H1 (cell line): Measurements from ENCODE around the gene SPSB1. TPM values are rescaled to one million over a fixed set of nuclear protein-coding genes. Genes with fewer than 3 reads are reported as not detected.

ENCODE experiments used
- CTCF ChIA-PET: fragments of 300-600 bp; sonication (Branson Sonifier 250); formaldehyde crosslinking; loops from one replicate; lab custom pipeline; 2021; ENCODE audit not compliant: partially characterized antibody; lab: Charles Lee
- POLR2A ChIA-PET: fragments of 300-600 bp; sonication (Branson Sonifier 250); formaldehyde crosslinking; loops from one replicate; lab custom pipeline; 2021; ENCODE audit warnings: inconsistent platforms; ENCODE audit not compliant: partially characterized antibody; lab: Charles Lee
- DNase-seq, 2 experiments: peaks; one replicate each; pipeline versions ENCODE4 v3.0.0 to v3.0.0-alpha.2; 2010 to 2022; ENCODE audit warnings: low spot score in 2 of 2, low read depth in 1 of 2, mixed read lengths in 1 of 2
- FAIRE-seq: peaks from 2 replicates; lab custom pipeline; 2011; peaks lifted over from hg19 to GRCh38; lab: Jason Lieb, UNC
- H2AFZ ChIP-seq: 2 replicates; pipeline ENCODE4 v1.8.1; 2012; ENCODE audit warnings: low read length, inconsistent platforms
- H2AK5ac ChIP-seq: 2 replicates; pipeline ENCODE4 v1.6.1; 2013; ENCODE audit warnings: low read depth, low read length
- H2BK120ac ChIP-seq: replicated peaks from 2 replicates; pipeline ENCODE3; 2013; ENCODE audit warnings: low read depth, low read length, inconsistent platforms
- H2BK12ac ChIP-seq: 2 replicates; pipeline ENCODE4 v1.6.1; 2013; ENCODE audit warnings: low read depth, low read length
- H2BK15ac ChIP-seq: 2 replicates; pipeline ENCODE4 v1.6.1; 2013; ENCODE audit warnings: low read length
- H2BK20ac ChIP-seq: 2 replicates; pipeline ENCODE4 v1.6.1; 2013; ENCODE audit warnings: low read length
- H2BK5ac ChIP-seq: 2 replicates; pipeline ENCODE4 v1.6.1; 2013; ENCODE audit warnings: low read depth, low read length
- H3K14ac ChIP-seq: 2 replicates; pipeline ENCODE4 v1.6.1; 2013; ENCODE audit warnings: inconsistent platforms; ENCODE audit not compliant: insufficient read length
- H3K18ac ChIP-seq: 2 replicates; pipeline ENCODE4 v1.6.1; 2013; ENCODE audit warnings: low read length; ENCODE audit errors: extremely low read depth
- H3K23ac ChIP-seq: 2 replicates; pipeline ENCODE4 v1.6.1; 2013; ENCODE audit warnings: inconsistent platforms; ENCODE audit not compliant: insufficient read length
- H3K23me2 ChIP-seq: 2 replicates; pipeline ENCODE4 v1.6.1; 2013; ENCODE audit warnings: low read depth, low read length
- H3K27ac ChIP-seq: 2 replicates; pipeline ENCODE4 v1.6.1; 2011; ENCODE audit warnings: low read depth, low read length, inconsistent platforms
- H3K27me3 ChIP-seq, 4 experiments: replicated peaks in 1 of 4; 1 replicate in 1 of 4; 2 replicates in 3 of 4; pipeline versions ENCODE4 v1.6.1 to v1.8.1; 2011 to 2013; ENCODE audit warnings: low read length in 3 of 4, mild to moderate bottlenecking in 3 of 4, inconsistent platforms in 2 of 4, mixed read lengths in 2 of 4, moderate library complexity in 1 of 4; ENCODE audit not compliant: control insufficient read depth in 3 of 4, insufficient read depth in 3 of 4; ENCODE audit errors: extremely low read depth in 1 of 4
- H3K36me3 ChIP-seq, 4 experiments: 2 replicates each; pipeline versions ENCODE4 v1.6.1 to v1.8.1; 2011 to 2013; ENCODE audit warnings: mild to moderate bottlenecking in 4 of 4, low read length in 3 of 4, moderate library complexity in 2 of 4, control low read depth in 1 of 4, inconsistent platforms in 1 of 4; ENCODE audit not compliant: insufficient read depth in 4 of 4, control insufficient read depth in 2 of 4
- H3K4ac ChIP-seq: replicated peaks from 2 replicates; pipeline ENCODE3; 2013; ENCODE audit warnings: low read length, low read depth, mixed read lengths, inconsistent platforms; ENCODE audit not compliant: insufficient read length
- H3K4me1 ChIP-seq, 4 experiments: replicated peaks in 1 of 4; 1 replicate in 1 of 4; 2 replicates in 3 of 4; pipeline versions ENCODE4 v1.6.1 to v1.8.1; 2011 to 2013; ENCODE audit warnings: low read length in 3 of 4, inconsistent platforms in 2 of 4, mixed read lengths in 1 of 4; ENCODE audit not compliant: insufficient read depth in 4 of 4, control insufficient read depth in 3 of 4
- H3K4me2 ChIP-seq, 2 experiments: 2 replicates each; pipeline versions ENCODE4 v1.6.1 to v1.8.1; 2011 to 2013; ENCODE audit warnings: low read depth in 2 of 2, low read length in 2 of 2, control low read depth in 1 of 2, inconsistent platforms in 1 of 2, mild to moderate bottlenecking in 1 of 2; ENCODE audit not compliant: insufficient read depth in 1 of 2
- H3K4me3 ChIP-seq, 4 experiments: fragments of 200-600, 300-600 bp in 1 of 4; sonication (generic), shearing (Covaris generic), sonication (Bioruptor Twin) in 1 of 4; 2 replicates each; pipeline versions ENCODE4 v1.5.1 to v1.8.1; 2011 to 2016; ENCODE audit warnings: low read length in 4 of 4, low read depth in 3 of 4, control low read depth in 2 of 4, inconsistent platforms in 2 of 4, mild to moderate bottlenecking in 2 of 4, mixed read lengths in 1 of 4, moderate library complexity in 1 of 4; ENCODE audit not compliant: insufficient read depth in 2 of 4; ENCODE audit errors: extremely low read depth in 1 of 4
- H3K56ac ChIP-seq: replicated peaks from 2 replicates; pipeline ENCODE3; 2013; ENCODE audit warnings: low read depth, mild to moderate bottlenecking, mixed read lengths, low read length, inconsistent platforms; ENCODE audit not compliant: insufficient read length
- H3K79me1 ChIP-seq: 2 replicates; pipeline ENCODE4 v1.6.1; 2013; ENCODE audit warnings: low read depth, low read length, control low read depth
- H3K79me2 ChIP-seq, 2 experiments: 2 replicates each; pipeline versions ENCODE4 v1.6.1 to v1.8.1; 2012 to 2013; ENCODE audit warnings: low read length in 2 of 2, mild to moderate bottlenecking in 2 of 2, inconsistent platforms in 1 of 2; ENCODE audit not compliant: insufficient read depth in 2 of 2, control insufficient read depth in 1 of 2
- H3K9ac ChIP-seq, 4 experiments: replicated peaks in 1 of 4; 1 replicate in 1 of 4; 2 replicates in 3 of 4; pipeline versions ENCODE4 v1.6.1 to v1.8.1; 2011 to 2013; ENCODE audit warnings: low read depth in 3 of 4, low read length in 3 of 4, control low read depth in 2 of 4, mild to moderate bottlenecking in 2 of 4, moderate library complexity in 2 of 4, inconsistent platforms in 1 of 4; ENCODE audit errors: extremely low read depth in 1 of 4
- H3K9me3 ChIP-seq, 2 experiments: 2 replicates each; pipeline versions ENCODE4 v1.6.1 to v1.8.1; 2012 to 2013; ENCODE audit warnings: mild to moderate bottlenecking in 2 of 2, moderate library complexity in 2 of 2, control low read depth in 1 of 2, inconsistent platforms in 1 of 2, low read depth in 1 of 2, low read length in 1 of 2, mixed read lengths in 1 of 2; ENCODE audit not compliant: insufficient read depth in 2 of 2
- H4K20me1 ChIP-seq, 2 experiments: replicated peaks in 1 of 2; 2 replicates each; pipeline versions ENCODE3 to v1.8.1; 2011 to 2013; ENCODE audit warnings: inconsistent platforms in 2 of 2, low read length in 2 of 2, mild to moderate bottlenecking in 1 of 2; ENCODE audit not compliant: insufficient read depth in 2 of 2, control insufficient read depth in 1 of 2
- H4K5ac ChIP-seq: 2 replicates; pipeline ENCODE4 v1.6.1; 2013; ENCODE audit warnings: low read length, low read depth, mixed read lengths, inconsistent platforms; ENCODE audit not compliant: insufficient read length
- H4K8ac ChIP-seq: 2 replicates; pipeline ENCODE4 v1.8.0; 2013; ENCODE audit warnings: mild to moderate bottlenecking, moderate library complexity, low read length, inconsistent platforms; ENCODE audit not compliant: insufficient read depth; ENCODE audit errors: extremely low read depth
- H4K91ac ChIP-seq: replicated peaks from 2 replicates; pipeline ENCODE3; 2013; ENCODE audit warnings: low read length, mixed read lengths, inconsistent platforms; ENCODE audit not compliant: insufficient read length
- BACH1 ChIP-seq: IDR thresholded peaks from 2 replicates; pipeline ENCODE4 v1.6.1; 2012; ENCODE audit warnings: low read length, improper control_type of control experiment
- EZH2 ChIP-seq: fragments of 200-600 bp; sonication (generic); IDR thresholded peaks from 2 replicates; pipeline ENCODE4 v1.7.1; 2012; ENCODE audit warnings: low read depth, mild to moderate bottlenecking, moderate library complexity, low read length, inconsistent platforms; ENCODE audit not compliant: severe bottlenecking
- FOSL1 ChIP-seq: IDR thresholded peaks from 2 replicates; pipeline ENCODE4 v1.6.1; 2011; ENCODE audit warnings: mild to moderate bottlenecking, low read depth, low read length, moderate library complexity; ENCODE audit not compliant: insufficient read depth
- JUN ChIP-seq: IDR thresholded peaks from 2 replicates; pipeline ENCODE4 v1.6.1; 2011; ENCODE audit warnings: low read depth, mild to moderate bottlenecking, improper control_type of control experiment, low read length
- KDM4A ChIP-seq: IDR thresholded peaks from one replicate; pipeline ENCODE4 v1.7.1; 2012; ENCODE audit warnings: low read depth, mild to moderate bottlenecking, moderate library complexity, low read length, inconsistent platforms; ENCODE audit not compliant: severe bottlenecking
- PHF8 ChIP-seq: fragments of 200-600 bp; sonication (generic); conservative IDR thresholded peaks from 2 replicates; pipeline ENCODE4 v1.7.1; 2012; ENCODE audit warnings: low read depth, mild to moderate bottlenecking, inconsistent platforms, low read length, moderate library complexity
- RNF2 ChIP-seq: fragments of 200-900, 300-1000 bp; sonication (generic); IDR thresholded peaks from 2 replicates; pipeline ENCODE4 v1.7.1; 2016; ENCODE audit warnings: borderline replicate concordance, low read depth, mild to moderate bottlenecking, antibody characterized with exemption, low read length; ENCODE audit not compliant: poor library complexity, severe bottlenecking; ENCODE audit errors: missing control alignments
- SUZ12 ChIP-seq: fragments of 200-600 bp; sonication (generic); IDR thresholded peaks from 2 replicates; pipeline ENCODE4 v1.6.1; 2012; ENCODE audit warnings: mild to moderate bottlenecking, inconsistent platforms, low read length, moderate library complexity, mixed read lengths
- TEAD4 ChIP-seq: IDR thresholded peaks from 2 replicates; pipeline ENCODE4 v1.6.1; 2012; ENCODE audit warnings: low read depth, low read length, inconsistent platforms, mixed read lengths
- WGBS, 2 experiments: shearing (Covaris generic) in 1 of 2; methylation state at CpG; one replicate each; pipeline versions ENCODE4 v1.1.6 to v1.1.7; 2013 to 2015; ENCODE audit warnings: low lambda C conversion rate in 2 of 2, mixed read lengths in 2 of 2, inconsistent platforms in 1 of 2, low coverage in 1 of 2, missing lambda C conversion rate in 1 of 2; ENCODE audit not compliant: insufficient replicate concordance in 2 of 2, insufficient coverage in 1 of 2, insufficient read length in 1 of 2; ENCODE audit errors: extremely low coverage in 1 of 2, missing lambda C conversion rate in 1 of 2; 5-methylcytosine and 5-hydroxymethylcytosine counted together
- polyA plus RNA-seq, 7 experiments: library from polyadenylated mRNA; depleted of rRNA in 3 of 7; stranded (reverse) in 5 of 7; unstranded in 2 of 7; fragments of >200 nt in 5 of 7; fragments of 200-250 nt in 2 of 7; gene quantifications; 1 replicate in 5 of 7; 2 replicates in 1 of 7; 4 replicates in 1 of 7; pipeline versions ENCODE4 v1.2.1 to v1.2.3, GENCODE V29; 2011 to 2013; ENCODE audit warnings: missing spikeins in 2 of 7, mixed read lengths in 2 of 7
- total RNA-seq: library from RNA; stranded (reverse); fragmentation: NEBNext Ultra II Directional; extraction: Animal tissue kit (Norgen Biotek cat#: 25700); gene quantifications from 2 replicates; pipeline ENCODE4 v1.2.1, GENCODE V29; 2021
- TF ChIP-seq, protein P1 (sequence below): IDR thresholded peaks from 2 replicates; pipeline ENCODE4 v1.6.1; 2012; ENCODE audit warnings: low read length, inconsistent platforms
- TF ChIP-seq, protein P2 (sequence below): IDR thresholded peaks from 2 replicates; pipeline ENCODE4 v1.6.1; 2012; ENCODE audit warnings: inconsistent platforms

Gene SPSB1
- total and polyA plus RNA-seq, 2 of the 8 experiments (the other 6 are each of a cell fraction or from before 2014, with no cell fraction given) = 5.3 to 6.4 TPM

DNA sequence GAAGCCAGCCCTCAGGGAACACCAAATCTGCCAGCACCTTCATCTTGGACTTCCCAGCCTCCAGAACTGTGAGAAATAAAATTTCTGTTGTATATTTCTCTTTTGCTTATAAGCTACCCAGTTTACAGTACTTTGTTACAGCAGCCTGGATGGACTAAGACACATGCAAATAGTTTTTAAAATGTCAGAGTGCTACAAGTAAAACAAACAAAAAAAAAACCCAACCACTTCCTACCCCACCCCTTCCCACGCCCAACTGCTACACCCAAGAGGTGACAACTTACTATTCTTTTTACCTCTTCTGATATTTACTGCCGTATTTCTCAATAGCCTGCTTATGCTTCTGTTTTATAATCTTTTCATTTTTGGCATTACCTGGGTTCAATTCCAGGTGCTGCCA lies 8.6 kb upstream of the SPSB1 start:
- no peaks in the 10 kb centered on the region for H3K79me2 ChIP-seq
- no peak overlapping the region for H3K4me2 ChIP-seq
- H3K9me3 ChIP-seq = peaks cover 6 to 7% of the 10 kb centered on the region in 2 experiments
- no peak overlapping the region for H2AFZ ChIP-seq
- H3K23ac ChIP-seq = no peak overlapping the region
- H3K79me1 ChIP-seq = no peaks in the 10 kb centered on the region
- no peak overlapping the region for H2BK5ac ChIP-seq
- no peaks in the 10 kb centered on the region for H3K36me3 ChIP-seq
- no peak for FAIRE-seq
- H3K14ac ChIP-seq = no peak overlapping the region
- no peaks in the 10 kb centered on the region for H3K27me3 ChIP-seq
- no peak overlapping the region for H4K91ac ChIP-seq
- DNase-seq = no peak
- no peak overlapping the region for H2BK12ac ChIP-seq
- no peaks in the 10 kb centered on the region for H4K20me1 ChIP-seq
- H4K8ac ChIP-seq = no peak overlapping the region
- H3K27ac ChIP-seq = no peak overlapping the region
- no peak overlapping the region for H3K4me3 ChIP-seq
- H3K18ac ChIP-seq = no peak overlapping the region
- no peak overlapping the region for H4K5ac ChIP-seq
- H3K4ac ChIP-seq = no peak overlapping the region
- H3K23me2 ChIP-seq = no peaks in the 10 kb centered on the region; the same call in 1 of the 2 replicates
- no peak overlapping the region for H2BK120ac ChIP-seq
- CTCF ChIA-PET = interaction anchor here (0.6 to 6.6 kb wide), 11 partner anchors 8 to 211 kb away, joined by 3 to 61 read pairs (median 3); no protein-coding TSS in a partner anchor
- H3K9ac ChIP-seq = no peak overlapping the region
- H2BK15ac ChIP-seq = no peak overlapping the region
- TF ChIP-seq TEAD4 = no peak
- no peak for TF ChIP-seq PHF8
- TF ChIP-seq RNF2 = no peak
- no peak for TF ChIP-seq JUN
- TF ChIP-seq, protein P1, sequence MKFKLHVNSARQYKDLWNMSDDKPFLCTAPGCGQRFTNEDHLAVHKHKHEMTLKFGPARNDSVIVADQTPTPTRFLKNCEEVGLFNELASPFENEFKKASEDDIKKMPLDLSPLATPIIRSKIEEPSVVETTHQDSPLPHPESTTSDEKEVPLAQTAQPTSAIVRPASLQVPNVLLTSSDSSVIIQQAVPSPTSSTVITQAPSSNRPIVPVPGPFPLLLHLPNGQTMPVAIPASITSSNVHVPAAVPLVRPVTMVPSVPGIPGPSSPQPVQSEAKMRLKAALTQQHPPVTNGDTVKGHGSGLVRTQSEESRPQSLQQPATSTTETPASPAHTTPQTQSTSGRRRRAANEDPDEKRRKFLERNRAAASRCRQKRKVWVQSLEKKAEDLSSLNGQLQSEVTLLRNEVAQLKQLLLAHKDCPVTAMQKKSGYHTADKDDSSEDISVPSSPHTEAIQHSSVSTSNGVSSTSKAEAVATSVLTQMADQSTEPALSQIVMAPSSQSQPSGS = no peak
- no peak for TF ChIP-seq FOSL1
- TF ChIP-seq KDM4A = no peak
- TF ChIP-seq BACH1 = no peak
- TF ChIP-seq, protein P2, sequence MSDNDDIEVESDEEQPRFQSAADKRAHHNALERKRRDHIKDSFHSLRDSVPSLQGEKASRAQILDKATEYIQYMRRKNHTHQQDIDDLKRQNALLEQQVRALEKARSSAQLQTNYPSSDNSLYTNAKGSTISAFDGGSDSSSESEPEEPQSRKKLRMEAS = no peak
- TF ChIP-seq SUZ12 = no peak
- no peak for TF ChIP-seq EZH2
- no peak overlapping the region for H2AK5ac ChIP-seq
- POLR2A ChIA-PET = no interaction called here
- no peak overlapping the region for H2BK20ac ChIP-seq
- peaks cover 0 to 12% (median 8%) of the 10 kb centered on the region in 4 experiments; a peak in 6 of 7 replicates for H3K4me1 ChIP-seq
- H3K56ac ChIP-seq = no peak overlapping the region
- WGBS, 2 experiments = 88% methylated on average over 2 of the region's 2 CpGs; no CpG with 5 or more reads in 1 of the 2 experiments
